A549 (cell line): Measurements from ENCODE around the gene SLCO1A2. TPM values are rescaled to one million over a fixed set of nuclear protein-coding genes. Genes with fewer than 3 reads are reported as not detected.

Experiments
- ATAC-seq, 2 experiments: fragments of 200-7000 bp in 1 of 2; fragments of >200 bp in 1 of 2; cut with Nextera tagmentation in 1 of 2; cut with Tn5 transposase in 1 of 2; 3 replicates each; pipeline versions ENCODE4 v1.8.0 to v1.9.1; 2018 to 2020; ENCODE audit warnings: mild to moderate bottlenecking in 1 of 2, moderate library complexity in 1 of 2
- CTCF ChIA-PET: fragments of 300-600 bp; sonication (Branson Sonifier 250); formaldehyde crosslinking; extraction: SDS; loops from one replicate; lab custom pipeline; 2021; ENCODE audit warnings: antibody characterized with exemption, inconsistent platforms; lab: Yijun Ruan, JAX
- POLR2A ChIA-PET: fragments of 350-600 bp; formaldehyde crosslinking; extraction: SDS; loops from one replicate; lab custom pipeline; 2021; ENCODE audit warnings: antibody characterized with exemption, inconsistent platforms; lab: Yijun Ruan, JAX
- DNase-seq, 2 experiments: peaks; one replicate each; pipeline versions ENCODE4 v3.0.0 to v3.0.0-alpha.2; 2011 to 2016; ENCODE audit warnings: low read depth in 1 of 2, low spot score in 1 of 2
- FAIRE-seq: peaks from 2 replicates; lab custom pipeline; 2011; peaks lifted over from hg19 to GRCh38; lab: Jason Lieb, UNC
- H3K27ac ChIP-seq, 2 experiments: fragments of >200 bp; sonication (Bioruptor Twin); formaldehyde crosslinking; 3 replicates each; pipeline ENCODE4 v1.5.1; 2016 to 2017
- H3K4me1 ChIP-seq: fragments of >200 bp; sonication (Bioruptor Twin); formaldehyde crosslinking; 3 replicates; pipeline ENCODE4 v1.6.1; 2016
- H3K4me2 ChIP-seq: fragments of >200 bp; sonication (Bioruptor Twin); formaldehyde crosslinking; 3 replicates; pipeline ENCODE4 v1.6.1; 2016
- H3K4me3 ChIP-seq: fragments of >200 bp; sonication (Bioruptor Twin); formaldehyde crosslinking; 3 replicates; pipeline ENCODE4 v1.5.1; 2016
- H3K9me3 ChIP-seq: fragments of >200 bp; sonication (Bioruptor Twin); formaldehyde crosslinking; 3 replicates; pipeline ENCODE4 v1.6.1; 2016
- CBX2 ChIP-seq: fragments of 200-600 bp; sonication (generic); IDR thresholded peaks from 2 replicates; pipeline ENCODE4 v1.6.1; 2016; ENCODE audit warnings: low read depth, mild to moderate bottlenecking, borderline replicate concordance
- EP300 ChIP-seq, 2 experiments: fragments of >200 bp; sonication (Bioruptor Twin); formaldehyde crosslinking; IDR thresholded peaks; 2 replicates in 1 of 2; 3 replicates in 1 of 2; pipeline ENCODE4 v1.6.1; 2016 to 2017
- ESRRA ChIP-seq: fragments of 150-350 bp; IDR thresholded peaks from 2 replicates; pipeline ENCODE4 v1.6.1; 2014; ENCODE audit warnings: mild to moderate bottlenecking, low read length, borderline replicate concordance
- FOXS1 ChIP-seq: fragments of 250-450 bp; sonication (Bioruptor Pico); IDR thresholded peaks from 2 replicates; pipeline ENCODE4 v1.5.0; 2020; ENCODE audit warnings: mild to moderate bottlenecking, moderate library complexity
- HDAC2 ChIP-seq: fragments of 200-600 bp; sonication (generic); IDR thresholded peaks from 2 replicates; pipeline ENCODE4 v1.6.1; 2016
- HOXA7 ChIP-seq: fragments of 250-450 bp; sonication (Bioruptor Pico); IDR thresholded peaks from 2 replicates; pipeline ENCODE4 v1.5.0; 2020; ENCODE audit warnings: mild to moderate bottlenecking, moderate library complexity
- HOXB13 ChIP-seq: fragments of 250-450 bp; sonication (Bioruptor Pico); IDR thresholded peaks from 2 replicates; pipeline ENCODE4 v1.5.0; 2020; ENCODE audit warnings: low read depth, mild to moderate bottlenecking, moderate library complexity
- HOXB5 ChIP-seq: fragments of 250-450 bp; sonication (Bioruptor Pico); IDR thresholded peaks from 2 replicates; pipeline ENCODE4 v1.5.0; 2020; ENCODE audit warnings: mild to moderate bottlenecking, moderate library complexity
- JUN ChIP-seq, 2 experiments: fragments of >200 bp; sonication (Bioruptor Twin); formaldehyde crosslinking; IDR thresholded peaks; 2 replicates in 1 of 2; 3 replicates in 1 of 2; pipeline ENCODE4 v1.6.1; 2016 to 2017
- JUNB ChIP-seq: fragments of >200 bp; sonication (Bioruptor Twin); formaldehyde crosslinking; IDR thresholded peaks from 2 replicates; pipeline ENCODE4 v1.6.1; 2016
- KDM1A ChIP-seq: fragments of 200-600 bp; sonication (generic); IDR thresholded peaks from 2 replicates; pipeline ENCODE4 v1.6.1; 2016; ENCODE audit warnings: low read depth, mild to moderate bottlenecking
- KDM5A ChIP-seq: fragments of 200-600 bp; sonication (generic); IDR thresholded peaks from 2 replicates; pipeline ENCODE4 v1.6.1; 2016; ENCODE audit warnings: antibody characterized with exemption, mild to moderate bottlenecking
- MAFK ChIP-seq: fragments of 450-650 bp; IDR thresholded peaks from 2 replicates; pipeline ENCODE4 v1.6.1; 2014; ENCODE audit not compliant: partially characterized antibody
- MYC ChIP-seq: IDR thresholded peaks from 2 replicates; pipeline ENCODE4 v1.6.1; 2012; ENCODE audit warnings: mild to moderate bottlenecking, inconsistent platforms, low read length, improper control_type of control experiment, borderline replicate concordance
- NFE2L2 ChIP-seq: fragments of 150-350 bp; conservative IDR thresholded peaks from 2 replicates; pipeline ENCODE4 v1.6.1; 2014; ENCODE audit warnings: low read length
- NPAS2 ChIP-seq: fragments of 250-450 bp; sonication (Bioruptor Pico); IDR thresholded peaks from 2 replicates; pipeline ENCODE4 v1.8.0; 2022; ENCODE audit warnings: mild to moderate bottlenecking, moderate library complexity, borderline replicate concordance
- NR3C1 ChIP-seq: fragments of >200 bp; sonication (Bioruptor Twin); formaldehyde crosslinking; IDR thresholded peaks from 3 replicates; pipeline ENCODE4 v1.6.1; 2017
- POLR2A ChIP-seq: IDR thresholded peaks from 2 replicates; pipeline ENCODE4 v1.6.1; 2012; ENCODE audit warnings: mild to moderate bottlenecking, low read length
- RAD21 ChIP-seq, 2 experiments: fragments of >200 bp in 1 of 2; sonication (Bioruptor Twin) in 1 of 2; formaldehyde crosslinking in 1 of 2; IDR thresholded peaks in 1 of 2; conservative IDR thresholded peaks in 1 of 2; 2 replicates in 1 of 2; 3 replicates in 1 of 2; pipeline ENCODE4 v1.6.1; 2012 to 2018; ENCODE audit warnings: inconsistent platforms in 1 of 2
- RARB ChIP-seq: fragments of 250-450 bp; sonication (Bioruptor Pico); IDR thresholded peaks from 2 replicates; pipeline ENCODE4 v1.8.0; 2021; ENCODE audit warnings: mild to moderate bottlenecking, moderate library complexity
- RNF2 ChIP-seq: fragments of 200-600 bp; sonication (generic); IDR thresholded peaks from 2 replicates; pipeline ENCODE4 v1.6.1; 2016; ENCODE audit warnings: low read depth, mild to moderate bottlenecking, antibody characterized with exemption, moderate library complexity, borderline replicate concordance
- TFCP2L1 ChIP-seq: fragments of 250-450 bp; sonication (Bioruptor Pico); IDR thresholded peaks from 2 replicates; pipeline ENCODE4 v1.5.0; 2021; ENCODE audit warnings: mild to moderate bottlenecking
- ZFP36 ChIP-seq: fragments of 450-650 bp; IDR thresholded peaks from 2 replicates; pipeline ENCODE4 v1.6.1; 2014; ENCODE audit warnings: borderline replicate concordance; ENCODE audit not compliant: partially characterized antibody
- WGBS: methylation state at CpG from one replicate; pipeline ENCODE4 v1.1.6; 2017; ENCODE audit errors: missing lambda C conversion rate; 5-methylcytosine and 5-hydroxymethylcytosine counted together
- polyA plus RNA-seq, 4 experiments: library from polyadenylated mRNA; depleted of rRNA in 3 of 4; stranded (reverse); fragments of >200 nt; fragmentation: RNase III in 1 of 4; extraction: RNeasy Plus Mini Kit Qiagen cat#74134 plus additional on column Dnase treatment in 1 of 4; gene quantifications; 2 replicates in 3 of 4; 3 replicates in 1 of 4; pipeline ENCODE4 v1.2.3, GENCODE V29; 2011 to 2017
- TF ChIP-seq, protein P1 (sequence below): IDR thresholded peaks from 2 replicates; pipeline ENCODE4 v1.6.1; 2012
- TF ChIP-seq, protein P2 (sequence below): IDR thresholded peaks from 2 replicates; pipeline ENCODE4 v1.6.1; 2012
- TF ChIP-seq, protein P3 (sequence below): fragments of >200 bp; sonication (Bioruptor Twin); formaldehyde crosslinking; IDR thresholded peaks from 3 replicates; pipeline ENCODE4 v1.6.1; 2016

Gene SLCO1A2
- polyA plus RNA-seq, 2 of the 4 experiments (the other 2 are of a cell fraction): 0.08 to 0.31 TPM

DNA sequence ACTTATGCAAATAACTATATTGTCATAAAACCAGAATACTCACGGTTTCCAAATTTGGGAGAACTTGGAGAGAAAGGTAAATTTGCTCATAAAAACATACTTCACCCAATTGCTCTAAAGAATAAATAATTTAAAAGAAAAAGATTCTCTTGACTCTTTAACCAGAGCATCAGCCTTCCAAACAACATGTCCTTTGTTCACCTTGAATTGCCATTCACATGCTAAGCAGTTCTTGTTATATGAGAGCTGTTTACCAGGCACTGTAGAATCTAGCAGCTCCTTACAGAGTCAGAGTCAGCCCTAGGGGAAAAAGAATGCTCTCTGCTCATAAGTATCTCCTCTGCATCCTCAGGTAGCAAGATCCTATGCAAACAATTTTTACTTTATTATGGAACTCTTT lies 10.2 kb downstream of the SLCO1A2 start:
- Histone ChIP-seq H3K4me1 (no peaks in the 10 kb centered on the region), H3K9me3 (0 out of 3 replicates have a peak, but pooled peaks cover 6% of the 10 kb centered on the region), H3K27ac (no peak overlapping the region), H3K4me3 (no peak overlapping the region), H3K4me2 (no peak overlapping the region)
- POLR2A ChIA-PET: no interaction called here
- TF ChIP-seq TFCP2L1 (CRISPR knock-in tag): no peak
- no peak for TF ChIP-seq ESRRA
- no peak for TF ChIP-seq ZFP36
- TF ChIP-seq KDM1A: no peak
- TF ChIP-seq, protein P1, sequence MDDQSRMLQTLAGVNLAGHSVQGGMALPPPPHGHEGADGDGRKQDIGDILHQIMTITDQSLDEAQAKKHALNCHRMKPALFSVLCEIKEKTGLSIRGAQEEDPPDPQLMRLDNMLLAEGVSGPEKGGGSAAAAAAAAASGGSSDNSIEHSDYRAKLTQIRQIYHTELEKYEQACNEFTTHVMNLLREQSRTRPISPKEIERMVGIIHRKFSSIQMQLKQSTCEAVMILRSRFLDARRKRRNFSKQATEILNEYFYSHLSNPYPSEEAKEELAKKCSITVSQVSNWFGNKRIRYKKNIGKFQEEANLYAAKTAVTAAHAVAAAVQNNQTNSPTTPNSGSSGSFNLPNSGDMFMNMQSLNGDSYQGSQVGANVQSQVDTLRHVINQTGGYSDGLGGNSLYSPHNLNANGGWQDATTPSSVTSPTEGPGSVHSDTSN: no peak
- TF ChIP-seq NFE2L2: no peak
- TF ChIP-seq, protein P2, sequence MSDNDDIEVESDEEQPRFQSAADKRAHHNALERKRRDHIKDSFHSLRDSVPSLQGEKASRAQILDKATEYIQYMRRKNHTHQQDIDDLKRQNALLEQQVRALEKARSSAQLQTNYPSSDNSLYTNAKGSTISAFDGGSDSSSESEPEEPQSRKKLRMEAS: no peak
- no peak for TF ChIP-seq RARB
- TF ChIP-seq JUN (IDR thresholded peaks at IDR 0.05): no peak
- TF ChIP-seq HOXB5 (CRISPR knock-in tag): no peak
- TF ChIP-seq NR3C1: no peak
- TF ChIP-seq MAFK: no peak
- WGBS: 10% methylated on average over 1 of the region's 1 CpG
- FAIRE-seq (no peak), DNase-seq (no peak), ATAC-seq (no peak)
- CTCF ChIA-PET: no interaction called here

DNA sequence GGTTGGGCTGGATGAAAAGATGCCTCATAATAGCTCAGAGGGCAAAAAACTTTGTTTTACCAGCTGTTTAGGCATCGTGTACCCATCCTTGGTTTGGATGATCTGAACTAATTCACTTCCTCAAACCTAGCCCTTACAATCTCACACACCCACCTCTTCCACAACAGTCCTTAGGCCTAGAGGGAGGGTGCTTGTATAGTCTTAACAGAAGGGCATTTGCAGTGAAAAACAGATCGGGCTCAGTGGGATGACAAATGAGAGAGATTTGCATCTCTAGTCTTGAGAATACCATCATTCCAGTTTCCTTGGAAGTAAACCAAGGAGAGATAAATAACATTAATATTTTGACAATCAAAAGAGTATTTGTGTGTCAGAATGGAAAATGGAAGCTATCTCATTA lies 11.0 kb downstream of the SLCO1A2 start:
- no peak for DNase-seq
- TF ChIP-seq HOXA7 (CRISPR knock-in tag) (no peak), EP300 (IDR thresholded peaks at IDR 0.05) (no peak), KDM5A (no peak), HDAC2 (no peak), KDM1A (no peak), RNF2 (no peak), RAD21 (conservative IDR thresholded peaks at IDR 0.05 in 1 of 2, IDR thresholded peaks at IDR 0.05 in 1 of 2) (no peak), HOXB13 (CRISPR knock-in tag) (no peak), NPAS2 (CRISPR knock-in tag) (no peak), MYC (no peak), POLR2A (no peak), HOXB5 (CRISPR knock-in tag) (no peak), JUN (IDR thresholded peaks at IDR 0.05) (no peak)
- TF ChIP-seq, protein P3, sequence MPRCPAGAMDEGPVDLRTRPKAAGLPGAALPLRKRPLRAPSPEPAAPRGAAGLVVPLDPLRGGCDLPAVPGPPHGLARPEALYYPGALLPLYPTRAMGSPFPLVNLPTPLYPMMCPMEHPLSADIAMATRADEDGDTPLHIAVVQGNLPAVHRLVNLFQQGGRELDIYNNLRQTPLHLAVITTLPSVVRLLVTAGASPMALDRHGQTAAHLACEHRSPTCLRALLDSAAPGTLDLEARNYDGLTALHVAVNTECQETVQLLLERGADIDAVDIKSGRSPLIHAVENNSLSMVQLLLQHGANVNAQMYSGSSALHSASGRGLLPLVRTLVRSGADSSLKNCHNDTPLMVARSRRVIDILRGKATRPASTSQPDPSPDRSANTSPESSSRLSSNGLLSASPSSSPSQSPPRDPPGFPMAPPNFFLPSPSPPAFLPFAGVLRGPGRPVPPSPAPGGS: no peak
- Histone ChIP-seq H3K4me3 (no peak overlapping the region), H3K4me1 (no peaks in the 10 kb centered on the region), H3K9me3 (0 out of 3 replicates have a peak, but pooled peaks cover 6% of the 10 kb centered on the region), H3K27ac (no peak overlapping the region), H3K4me2 (no peak overlapping the region)
- CTCF ChIA-PET: no interaction called here
- no peak for FAIRE-seq
- 17% methylated on average over 2 of the region's 2 CpGs for WGBS
- ATAC-seq: no peak
- POLR2A ChIA-PET: no interaction called here

DNA sequence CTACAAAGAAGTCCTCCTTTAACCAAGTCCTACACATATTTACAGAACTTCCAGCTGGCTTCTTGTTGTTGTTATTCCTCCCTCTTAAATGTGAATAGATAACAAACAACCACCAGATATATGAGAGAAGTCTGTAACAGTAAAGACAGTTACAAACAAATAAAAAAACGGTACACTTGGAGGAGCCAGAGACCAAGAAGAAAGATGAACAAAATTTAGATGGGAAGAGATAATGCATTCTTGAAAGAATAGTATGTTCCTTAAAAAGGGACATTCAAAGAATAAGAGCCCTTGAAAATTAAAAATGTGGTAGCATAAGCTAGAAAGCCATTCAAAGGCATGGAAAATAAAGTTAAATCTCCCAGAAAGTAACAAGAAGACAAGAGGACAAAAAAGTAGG lies 25.9 kb downstream of the SLCO1A2 start:
- CTCF ChIA-PET: interaction anchor here (1.4 kb wide), 1 partner anchor 10 kb away, joined by 4 read pairs; no protein-coding TSS in a partner anchor
- H3K4me3 ChIP-seq: no peak overlapping the region
- H3K27ac ChIP-seq: no peak overlapping the region
- POLR2A ChIA-PET: no interaction called here
- H3K9me3 ChIP-seq: no peaks in the 10 kb centered on the region
- ATAC-seq: no peak
- 34% methylated on average over 1 of the region's 1 CpG for WGBS
- no peaks in the 10 kb centered on the region for H3K4me1 ChIP-seq
- H3K4me2 ChIP-seq: no peak overlapping the region
- no peak for FAIRE-seq
- no peak for DNase-seq
- no peak for TF ChIP-seq FOXS1 (CRISPR knock-in tag)
- no peak for TF ChIP-seq JUNB
- TF ChIP-seq CBX2: no peak
- TF ChIP-seq HOXA7 (CRISPR knock-in tag): no peak
- 0 out of 5 replicates have a peak, but pooled peaks of 1 of the 2 experiments have one; percentile 19 for TF ChIP-seq RAD21 (conservative IDR thresholded peaks at IDR 0.05 in 1 of 2, IDR thresholded peaks at IDR 0.05 in 1 of 2)
